ENCODE results near the gene ZNF511.

The ZNF511 gene

GRCh38 chr10:133343558-133343957, 34.8 kb downstream of the ZNF511 start:
- H3F3A ChIP-seq (ENCODE audit: insufficient read depth): no peaks in the 10 kb centered on the region
- H3K27me3 ChIP-seq (ENCODE audit: low read length): no peaks in the 10 kb centered on the region
- H3K9me3 ChIP-seq (ENCODE audit: insufficient read depth, low read length): no peaks in the 10 kb centered on the region
- H3K9ac ChIP-seq (ENCODE audit: low read length): no peak overlapping the region
- H3K4me2 ChIP-seq (ENCODE audit: low read depth, low read length, poor library complexity, severe bottlenecking): no peak overlapping the region
- H3K4me3 ChIP-seq (ENCODE audit: insufficient read depth, low read length, poor library complexity, severe bottlenecking): no peak overlapping the region
- H3K36me3 ChIP-seq (ENCODE audit: low read length): no peaks in the 10 kb centered on the region
- no peaks in the 10 kb centered on the region for H4K20me1 ChIP-seq (ENCODE audit: low read depth, low read length)
- no peaks in the 10 kb centered on the region for H3K9me2 ChIP-seq (replicated peaks; ENCODE audit: insufficient read depth, low read length)
- TF ChIP-seq EZH2phosphoT487 (conservative IDR thresholded peaks at IDR 0.05; ENCODE audit: low read length): no peak
- TF ChIP-seq, protein P1, sequence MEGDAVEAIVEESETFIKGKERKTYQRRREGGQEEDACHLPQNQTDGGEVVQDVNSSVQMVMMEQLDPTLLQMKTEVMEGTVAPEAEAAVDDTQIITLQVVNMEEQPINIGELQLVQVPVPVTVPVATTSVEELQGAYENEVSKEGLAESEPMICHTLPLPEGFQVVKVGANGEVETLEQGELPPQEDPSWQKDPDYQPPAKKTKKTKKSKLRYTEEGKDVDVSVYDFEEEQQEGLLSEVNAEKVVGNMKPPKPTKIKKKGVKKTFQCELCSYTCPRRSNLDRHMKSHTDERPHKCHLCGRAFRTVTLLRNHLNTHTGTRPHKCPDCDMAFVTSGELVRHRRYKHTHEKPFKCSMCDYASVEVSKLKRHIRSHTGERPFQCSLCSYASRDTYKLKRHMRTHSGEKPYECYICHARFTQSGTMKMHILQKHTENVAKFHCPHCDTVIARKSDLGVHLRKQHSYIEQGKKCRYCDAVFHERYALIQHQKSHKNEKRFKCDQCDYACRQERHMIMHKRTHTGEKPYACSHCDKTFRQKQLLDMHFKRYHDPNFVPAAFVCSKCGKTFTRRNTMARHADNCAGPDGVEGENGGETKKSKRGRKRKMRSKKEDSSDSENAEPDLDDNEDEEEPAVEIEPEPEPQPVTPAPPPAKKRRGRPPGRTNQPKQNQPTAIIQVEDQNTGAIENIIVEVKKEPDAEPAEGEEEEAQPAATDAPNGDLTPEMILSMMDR (IDR thresholded peaks at IDR 0.05; ENCODE audit: insufficient read depth, low read length, poor library complexity, severe bottlenecking): no peak
- no peak overlapping the region for H3K27ac ChIP-seq (ENCODE audit: low read depth, low read length)
- no peaks in the 10 kb centered on the region for H3K79me2 ChIP-seq (ENCODE audit: insufficient read depth, low read length)
- H2AFZ ChIP-seq (ENCODE audit: low read depth, low read length, severe bottlenecking): no peak overlapping the region

- TF ChIP-seq EZH2phosphoT487 (conservative IDR thresholded peaks at IDR 0.05; ENCODE audit: low read length): no peak
- TF ChIP-seq, protein P1 (IDR thresholded peaks at IDR 0.05; ENCODE audit: insufficient read depth, low read length, poor library complexity, severe bottlenecking): no peak
- H3F3A ChIP-seq (ENCODE audit: insufficient read depth): no peaks in the 10 kb centered on the region
- no peaks in the 10 kb centered on the region for H4K20me1 ChIP-seq (ENCODE audit: low read depth, low read length)
- H2AFZ ChIP-seq (ENCODE audit: low read depth, low read length, severe bottlenecking): no peak overlapping the region
- no peaks in the 10 kb centered on the region for H3K9me2 ChIP-seq (replicated peaks; ENCODE audit: insufficient read depth, low read length)
- H3K79me2 ChIP-seq (ENCODE audit: insufficient read depth, low read length): no peaks in the 10 kb centered on the region
- no peaks in the 10 kb centered on the region for H3K36me3 ChIP-seq (ENCODE audit: low read length)
- no peak overlapping the region for H3K9ac ChIP-seq (ENCODE audit: low read length)
- no peak overlapping the region for H3K27ac ChIP-seq (ENCODE audit: low read depth, low read length)
- no peaks in the 10 kb centered on the region for H3K27me3 ChIP-seq (ENCODE audit: low read length)
- H3K4me2 ChIP-seq (ENCODE audit: low read depth, low read length, poor library complexity, severe bottlenecking): no peak overlapping the region
- H3K4me3 ChIP-seq (ENCODE audit: insufficient read depth, low read length, poor library complexity, severe bottlenecking): no peak overlapping the region
- no peaks in the 10 kb centered on the region for H3K9me3 ChIP-seq (ENCODE audit: insufficient read depth, low read length)
Observed at GRCh38 chr10:133344236-133344635, 35.5 kb downstream of the ZNF511 start.

DNA sequence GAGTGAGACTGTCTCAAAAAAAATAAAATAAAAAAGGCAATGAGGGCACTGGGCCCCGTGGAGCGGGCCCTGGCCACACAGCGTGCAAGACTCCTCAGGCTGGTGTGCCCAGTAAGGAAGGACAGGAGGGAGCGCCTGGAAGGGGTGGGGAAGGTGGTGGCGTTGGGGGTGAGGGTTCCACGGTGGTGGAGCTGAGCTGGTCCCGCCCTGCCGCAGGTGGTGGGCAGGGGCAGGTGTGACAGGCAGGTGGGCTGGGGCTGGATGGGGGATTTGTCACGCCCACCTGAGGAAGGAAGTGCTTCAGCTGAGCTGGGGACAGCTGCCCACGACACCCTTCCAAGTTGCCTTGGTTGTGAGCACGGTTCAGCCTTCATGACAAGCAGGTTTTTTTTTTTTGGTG, 37.7 kb downstream of the ZNF511 start:
- no peaks in the 10 kb centered on the region for H3K36me3 ChIP-seq (ENCODE audit: low read length)
- H3K27me3 ChIP-seq (ENCODE audit: low read length): no peaks in the 10 kb centered on the region
- no peaks in the 10 kb centered on the region for H3F3A ChIP-seq (ENCODE audit: insufficient read depth)
- no peak overlapping the region for H3K27ac ChIP-seq (ENCODE audit: low read depth, low read length)
- H4K20me1 ChIP-seq (ENCODE audit: low read depth, low read length): no peaks in the 10 kb centered on the region
- no peaks in the 10 kb centered on the region for H3K79me2 ChIP-seq (ENCODE audit: insufficient read depth, low read length)
- no peak overlapping the region for H3K4me3 ChIP-seq (ENCODE audit: insufficient read depth, low read length, poor library complexity, severe bottlenecking)
- H3K9me3 ChIP-seq (ENCODE audit: insufficient read depth, low read length): no peaks in the 10 kb centered on the region
- TF ChIP-seq, protein P1 (IDR thresholded peaks at IDR 0.05; ENCODE audit: insufficient read depth, low read length, poor library complexity, severe bottlenecking): no peak
- TF ChIP-seq EZH2phosphoT487 (conservative IDR thresholded peaks at IDR 0.05; ENCODE audit: low read length): no peak
- H2AFZ ChIP-seq (ENCODE audit: low read depth, low read length, severe bottlenecking): no peak overlapping the region
- no peak overlapping the region for H3K4me2 ChIP-seq (ENCODE audit: low read depth, low read length, poor library complexity, severe bottlenecking)
- no peaks in the 10 kb centered on the region for H3K9me2 ChIP-seq (replicated peaks; ENCODE audit: insufficient read depth, low read length)
- H3K9ac ChIP-seq (ENCODE audit: low read length): no peak overlapping the region

All from SU-DHL-6 (cell line).